ACC112 (cell line): ENCODE data around the gene PBX1.

Experiments
- H2AFZ ChIP-seq: fragments of 200-600 bp; sonication (generic); one replicate; pipeline ENCODE4 v1.6.0; 2017; ENCODE audit warnings: antibody characterized with exemption, low read length; ENCODE audit not compliant: unreplicated experiment
- H3K27ac ChIP-seq: fragments of 200-600 bp; sonication (generic); 2 replicates; pipeline ENCODE4 v1.5.1; 2014; ENCODE audit warnings: low read depth, mild to moderate bottlenecking, antibody characterized with exemption, low read length, moderate library complexity
- H3K27me3 ChIP-seq: fragments of 200-600 bp; sonication (generic); 2 replicates; pipeline ENCODE4 v1.6.1; 2014; ENCODE audit warnings: mild to moderate bottlenecking, antibody characterized with exemption, low read length, moderate library complexity, mixed read lengths; ENCODE audit not compliant: insufficient read depth
- H3K36me3 ChIP-seq: fragments of 200-600 bp; sonication (generic); 2 replicates; pipeline ENCODE4 v1.6.1; 2016; ENCODE audit warnings: mild to moderate bottlenecking, antibody characterized with exemption, low read length, moderate library complexity, mixed read lengths; ENCODE audit not compliant: insufficient read depth
- H3K4me1 ChIP-seq: fragments of 200-600 bp; sonication (generic); one replicate; pipeline ENCODE4 v1.6.1; 2016; ENCODE audit warnings: low read length, mixed read lengths; ENCODE audit not compliant: insufficient read depth, unreplicated experiment, control insufficient read depth
- H3K4me3 ChIP-seq: fragments of 200-600 bp; sonication (generic); 2 replicates; pipeline ENCODE4 v1.5.1; 2014; ENCODE audit warnings: mild to moderate bottlenecking, low read depth, low read length
- H3K79me2 ChIP-seq: fragments of 200-600 bp; sonication (generic); one replicate; pipeline ENCODE4 v1.6.0; 2016; ENCODE audit warnings: low read length; ENCODE audit not compliant: control insufficient read depth, unreplicated experiment, insufficient read depth

Gene PBX1

DNA sequence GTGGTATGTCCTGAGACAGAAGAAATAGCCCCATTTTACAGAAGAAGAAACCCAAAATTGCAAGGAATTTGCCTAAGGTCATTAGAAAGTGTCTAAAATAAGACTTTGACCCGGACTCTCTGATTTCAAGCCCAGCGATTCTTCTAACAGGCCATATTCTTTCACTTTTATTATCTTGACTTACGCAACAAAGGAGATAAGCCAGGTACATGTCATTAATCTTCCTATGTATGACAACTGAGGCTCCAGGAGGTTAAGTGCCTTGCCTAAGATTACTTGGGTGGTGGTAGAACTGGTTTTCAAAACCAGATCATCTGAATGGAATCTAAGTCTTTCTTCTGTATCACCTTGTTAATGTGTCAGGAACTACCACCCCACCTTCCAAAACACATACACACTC, 124.3 kb downstream of the PBX1 start:
- Histone ChIP-seq H3K79me2 (no peaks in the 10 kb centered on the region), H2AFZ (no peak overlapping the region), H3K4me3 (no peak overlapping the region), H3K27ac (no peak overlapping the region), H3K27me3 (no peaks in the 10 kb centered on the region), H3K4me1 (no peaks in the 10 kb centered on the region), H3K36me3 (no peaks in the 10 kb centered on the region)

DNA sequence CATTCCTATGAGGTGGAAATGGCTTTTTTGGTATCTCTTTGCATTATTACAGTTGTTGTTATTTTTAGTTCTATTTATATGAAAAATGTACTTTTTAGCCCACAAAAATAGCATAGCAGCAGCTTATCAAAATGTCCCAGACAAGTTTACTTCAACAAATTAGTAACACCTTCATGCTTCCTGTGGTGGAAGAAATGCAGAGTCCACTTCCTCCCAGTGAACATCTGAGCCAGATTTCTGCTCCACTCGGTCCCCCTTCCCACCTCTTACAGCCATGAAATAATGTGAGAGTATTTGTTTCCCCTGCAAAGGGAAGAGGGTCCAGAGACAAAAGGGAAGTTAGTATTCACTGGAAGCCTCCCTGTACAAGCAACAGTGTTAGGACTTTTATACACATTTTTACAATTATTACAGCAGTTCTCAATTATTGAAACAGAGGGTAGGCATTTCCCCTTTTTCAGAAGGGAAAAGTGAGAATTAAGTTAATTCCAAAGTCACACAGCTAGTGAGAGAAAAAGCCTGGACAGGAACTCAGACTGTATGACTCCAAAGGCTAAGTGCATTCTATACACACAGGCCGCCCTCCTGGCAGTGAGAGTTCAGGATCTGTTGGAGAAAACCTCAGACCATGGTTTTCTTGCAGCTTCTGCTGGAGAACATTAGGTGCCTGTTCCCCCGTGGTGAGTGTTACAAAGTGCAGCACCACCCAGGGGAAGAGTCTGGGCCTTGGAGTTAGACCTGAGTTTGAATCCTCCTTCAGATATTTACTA, 126.5 kb downstream of the PBX1 start:
- Histone ChIP-seq H3K4me1 (no peaks in the 10 kb centered on the region), H3K79me2 (no peaks in the 10 kb centered on the region), H3K27me3 (no peaks in the 10 kb centered on the region), H3K4me3 (no peak overlapping the region), H3K36me3 (no peaks in the 10 kb centered on the region), H2AFZ (no peak overlapping the region), H3K27ac (no peak overlapping the region)

DNA sequence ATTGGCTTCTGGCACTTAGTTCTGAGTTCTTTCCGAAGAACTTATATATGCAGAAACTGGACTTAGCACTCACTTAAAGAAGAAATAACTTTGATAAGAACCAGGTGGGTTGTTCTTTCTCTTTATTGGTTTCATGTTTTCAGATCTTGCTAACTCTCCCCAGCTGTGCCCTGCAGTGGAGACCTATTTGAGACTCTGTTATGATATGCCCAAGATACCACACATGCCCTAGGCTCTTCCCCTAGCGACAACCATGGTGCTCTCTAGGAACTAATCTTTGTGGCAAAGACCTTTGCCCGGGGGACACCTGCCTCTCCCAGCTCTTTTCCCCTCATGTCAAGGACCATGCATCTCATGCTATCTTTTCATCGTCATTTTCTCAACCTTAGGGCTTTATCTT, 128.8 kb downstream of the PBX1 start:
- Histone ChIP-seq H3K4me3 (no peak overlapping the region), H3K36me3 (no peaks in the 10 kb centered on the region), H3K27ac (no peak overlapping the region), H3K4me1 (no peaks in the 10 kb centered on the region), H2AFZ (no peak overlapping the region), H3K27me3 (no peaks in the 10 kb centered on the region), H3K79me2 (no peaks in the 10 kb centered on the region)

DNA sequence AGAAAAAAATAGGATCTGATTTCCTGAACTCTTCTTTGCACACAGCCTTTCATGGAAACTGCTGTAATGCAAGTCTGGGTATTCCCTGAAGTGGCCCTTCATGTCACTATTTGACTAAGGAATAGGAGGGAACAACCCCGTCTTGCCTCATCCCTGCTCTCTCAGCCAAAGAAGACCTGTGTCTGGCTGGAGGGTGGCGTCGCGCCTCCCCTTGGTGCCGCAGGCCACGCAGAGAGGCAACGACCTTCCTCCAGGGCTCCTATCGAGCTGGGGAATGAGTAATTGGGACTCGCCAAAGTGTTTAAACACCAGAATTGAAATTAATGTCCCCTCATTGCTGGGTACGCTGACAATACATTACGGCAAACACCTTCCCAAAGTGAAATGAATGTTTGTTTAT, 129.8 kb downstream of the PBX1 start:
- H3K36me3 ChIP-seq, result no peaks in the 10 kb centered on the region
- H3K27ac ChIP-seq, result no peak overlapping the region
- H3K4me3 ChIP-seq, result no peak overlapping the region
- no peaks in the 10 kb centered on the region for H3K4me1 ChIP-seq
- no peaks in the 10 kb centered on the region for H3K79me2 ChIP-seq
- H2AFZ ChIP-seq, result no peak overlapping the region
- H3K27me3 ChIP-seq, result no peaks in the 10 kb centered on the region

DNA sequence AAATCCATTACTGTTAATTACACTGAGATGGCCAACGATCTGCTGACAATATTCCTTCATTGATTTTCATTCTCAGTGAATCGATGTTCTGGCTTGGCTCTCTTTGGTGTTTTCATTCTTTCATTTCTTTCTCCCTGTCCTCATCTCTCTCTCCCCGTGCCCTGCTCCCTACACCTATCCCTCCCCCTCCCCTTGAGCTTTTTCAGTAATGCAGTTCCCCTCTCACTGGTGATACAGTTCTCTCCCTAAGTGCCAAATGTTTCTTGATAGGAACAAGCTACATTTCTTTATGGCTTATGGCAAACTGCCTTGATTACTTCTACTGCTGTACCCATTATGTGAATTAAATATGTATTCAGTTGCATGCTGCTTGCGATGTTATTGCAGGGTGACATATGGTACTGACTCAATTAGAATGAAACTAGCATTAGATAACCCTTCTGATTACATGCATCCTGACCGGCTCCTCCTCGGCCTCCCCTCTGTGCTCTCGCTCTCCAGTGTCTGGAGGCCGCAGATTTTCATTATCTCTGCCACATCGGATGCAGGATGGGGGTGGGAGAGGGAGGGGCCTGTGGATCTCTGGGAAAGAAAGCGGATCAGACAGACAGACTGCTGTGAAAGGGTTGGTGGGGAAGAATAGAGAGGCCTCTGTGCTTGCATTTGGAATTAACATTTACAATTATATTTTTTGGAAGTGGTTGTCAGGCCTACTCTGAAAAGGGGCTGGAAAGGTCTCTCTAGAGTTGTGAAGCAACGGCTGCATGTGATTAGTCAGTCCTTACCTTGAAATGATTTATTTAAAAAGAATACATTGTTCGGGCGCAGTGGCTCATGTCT, 130.9 kb downstream of the PBX1 start:
- no peak overlapping the region for H2AFZ ChIP-seq
- H3K4me1 ChIP-seq, result no peaks in the 10 kb centered on the region
- no peak overlapping the region for H3K27ac ChIP-seq
- H3K27me3 ChIP-seq, result no peaks in the 10 kb centered on the region
- no peak overlapping the region for H3K4me3 ChIP-seq
- no peaks in the 10 kb centered on the region for H3K36me3 ChIP-seq
- no peaks in the 10 kb centered on the region for H3K79me2 ChIP-seq

DNA sequence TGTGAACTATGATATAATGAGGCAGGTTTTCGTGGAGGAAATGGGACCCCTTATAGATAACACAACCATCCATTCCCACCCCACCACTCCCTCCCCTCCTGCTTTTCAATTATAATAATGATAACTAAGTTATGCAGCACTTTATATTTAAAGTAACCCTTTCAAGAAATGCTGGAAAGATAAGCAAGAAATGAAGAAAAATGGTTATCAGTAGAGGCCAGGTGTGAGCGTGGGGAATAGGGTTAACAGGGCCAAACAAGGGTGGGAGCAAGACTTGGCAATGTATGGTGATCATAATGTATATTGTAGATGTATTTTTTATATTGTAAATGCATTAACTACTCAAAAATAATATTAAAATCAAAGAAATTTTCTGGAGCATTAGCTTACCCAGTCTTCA, 133.4 kb downstream of the PBX1 start:
- H3K27me3 ChIP-seq, result no peaks in the 10 kb centered on the region
- no peak overlapping the region for H3K4me3 ChIP-seq
- H3K4me1 ChIP-seq, result peaks cover 3% of the 10 kb centered on the region
- H3K27ac ChIP-seq, result no peak overlapping the region
- H3K36me3 ChIP-seq, result no peaks in the 10 kb centered on the region
- H3K79me2 ChIP-seq, result no peaks in the 10 kb centered on the region
- no peak overlapping the region for H2AFZ ChIP-seq

DNA sequence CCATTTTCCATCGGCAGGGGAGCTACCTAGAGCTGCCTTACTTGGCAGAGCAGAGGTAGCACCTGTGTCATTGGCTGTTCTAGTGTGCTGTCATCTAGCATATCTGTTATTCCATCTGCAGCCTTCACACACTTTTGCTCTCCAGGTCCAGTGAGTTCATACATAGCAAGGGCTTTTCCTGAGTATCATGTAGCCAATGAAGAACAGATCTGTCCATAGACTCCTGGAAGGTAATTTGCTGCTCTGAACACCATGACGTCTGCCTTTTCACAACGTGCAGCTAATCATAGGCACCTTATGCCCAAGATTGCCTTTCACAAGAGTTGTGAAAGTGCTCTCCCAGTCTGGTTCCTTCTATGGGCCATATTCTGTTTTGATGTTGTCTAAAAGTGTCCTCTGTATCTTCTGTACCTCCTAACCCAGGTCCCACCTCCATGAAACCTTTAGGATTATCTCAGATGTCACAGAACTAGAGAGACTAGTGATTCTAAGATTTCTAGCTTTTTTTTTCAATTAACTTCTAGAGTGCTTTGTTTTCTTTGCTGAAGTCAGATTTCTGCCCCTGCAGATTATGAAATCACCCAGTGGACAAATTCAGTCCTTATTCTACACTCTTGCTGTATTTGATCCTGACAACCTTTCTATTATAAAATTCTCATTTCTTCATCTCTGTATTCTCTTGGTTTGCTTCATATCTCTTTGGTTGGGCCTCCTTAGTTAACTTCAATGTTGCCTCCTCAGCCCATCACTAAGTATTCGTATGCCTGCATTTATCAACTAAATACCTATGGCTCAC, 134.8 kb downstream of the PBX1 start:
- no peak overlapping the region for H3K4me3 ChIP-seq
- H2AFZ ChIP-seq, result no peak overlapping the region
- no peaks in the 10 kb centered on the region for H3K27me3 ChIP-seq
- no peaks in the 10 kb centered on the region for H3K36me3 ChIP-seq
- H3K4me1 ChIP-seq, result peaks cover 3% of the 10 kb centered on the region
- H3K79me2 ChIP-seq, result no peaks in the 10 kb centered on the region
- no peak overlapping the region for H3K27ac ChIP-seq

DNA sequence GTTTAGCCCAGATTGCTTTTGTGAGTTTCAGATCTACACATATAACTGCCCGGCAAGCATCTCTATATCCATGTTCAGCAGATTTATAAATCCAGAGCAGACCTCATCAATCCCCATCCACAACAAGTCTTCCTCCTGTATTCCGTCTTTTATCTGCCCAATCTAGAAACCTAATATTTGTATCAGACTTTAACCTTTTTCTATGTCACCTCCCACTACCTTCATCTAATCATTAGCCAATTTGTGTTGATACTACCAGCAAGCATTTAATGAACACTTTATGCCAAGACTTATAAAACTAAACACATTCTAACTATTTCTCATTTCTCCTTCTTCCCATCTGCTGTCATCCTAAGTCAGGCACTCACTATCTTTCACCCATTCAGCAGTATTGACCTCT, 135.5 kb downstream of the PBX1 start:
- peaks cover 3% of the 10 kb centered on the region for H3K4me1 ChIP-seq
- no peak overlapping the region for H2AFZ ChIP-seq
- no peak overlapping the region for H3K4me3 ChIP-seq
- H3K79me2 ChIP-seq, result no peaks in the 10 kb centered on the region
- H3K27me3 ChIP-seq, result no peaks in the 10 kb centered on the region
- H3K36me3 ChIP-seq, result no peaks in the 10 kb centered on the region
- H3K27ac ChIP-seq, result no peak overlapping the region

DNA sequence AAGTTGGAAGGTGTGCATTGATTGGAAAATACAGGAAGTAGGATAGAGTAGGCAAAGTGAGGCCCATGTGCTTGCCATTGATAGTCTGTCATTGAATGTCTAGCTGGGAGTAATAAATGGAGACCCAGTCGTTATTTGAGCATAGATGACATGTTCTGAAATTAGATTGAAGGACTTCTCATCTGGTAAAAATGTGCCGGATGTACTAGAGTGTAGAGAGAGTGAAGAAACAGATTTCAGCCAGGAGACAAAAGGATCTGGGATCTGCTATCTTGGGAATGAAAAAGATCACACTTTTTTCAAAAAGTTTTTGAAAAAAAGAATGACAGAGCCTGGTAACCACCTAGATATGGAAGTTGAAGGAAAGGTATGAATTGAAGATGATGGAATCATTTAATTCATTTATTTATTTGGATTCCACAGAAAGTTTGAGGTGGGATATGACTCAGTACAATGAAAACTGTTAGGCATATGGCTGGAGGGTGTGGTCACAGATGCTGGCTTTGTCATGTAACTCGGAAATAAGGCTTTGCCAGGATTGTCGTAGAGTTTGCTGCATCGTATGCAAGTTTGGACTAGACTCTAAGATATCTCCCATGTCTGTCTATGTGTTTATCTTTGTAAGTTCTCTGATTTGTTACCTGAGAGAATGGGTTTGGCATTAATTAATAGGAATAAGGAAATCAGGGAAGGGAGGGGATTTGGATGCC, 137.1 kb downstream of the PBX1 start:
- no peak overlapping the region for H2AFZ ChIP-seq
- H3K4me3 ChIP-seq, result no peak overlapping the region
- H3K27ac ChIP-seq, result no peak overlapping the region

DNA sequence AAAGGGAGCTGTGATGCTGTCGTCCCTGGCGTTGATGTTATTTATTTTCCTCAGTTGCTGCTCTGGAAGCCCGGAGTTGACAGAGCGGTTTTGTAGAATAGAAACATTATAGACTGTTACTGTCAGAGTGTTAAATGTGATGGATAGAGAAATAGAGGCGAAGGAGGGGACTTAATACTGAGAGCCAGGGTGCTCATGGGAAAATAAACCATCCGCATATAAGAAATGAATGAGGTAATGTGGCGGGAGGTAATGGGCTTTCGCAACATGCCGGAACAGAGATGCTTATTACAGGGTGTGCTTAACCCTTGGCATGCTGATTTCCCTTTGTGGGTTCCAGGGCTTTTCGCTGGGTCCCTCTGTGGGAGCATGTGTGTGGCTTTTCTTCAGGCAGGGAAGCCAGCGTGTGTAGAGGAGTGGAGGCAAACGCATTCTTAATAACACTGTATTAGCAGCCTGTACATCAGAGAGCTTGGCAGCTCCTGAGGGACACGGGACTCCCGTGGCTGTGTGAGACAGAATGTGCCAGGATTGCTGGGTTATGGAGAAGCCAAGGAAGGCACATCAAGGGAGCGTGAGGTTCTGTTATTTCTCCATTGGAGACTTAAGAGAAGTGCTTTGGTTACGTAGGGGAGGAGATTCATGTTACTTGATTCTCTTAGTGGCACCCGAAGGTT, 141.0 kb downstream of the PBX1 start:
- no peak overlapping the region for H3K27ac ChIP-seq
- peaks cover 3% of the 10 kb centered on the region for H3K4me1 ChIP-seq
- no peak overlapping the region for H2AFZ ChIP-seq
- no peaks in the 10 kb centered on the region for H3K79me2 ChIP-seq
- no peaks in the 10 kb centered on the region for H3K36me3 ChIP-seq
- no peaks in the 10 kb centered on the region for H3K27me3 ChIP-seq
- H3K4me3 ChIP-seq, result no peak overlapping the region

More for the DNA sequence above, 137.1 kb downstream of the PBX1 start:
- Histone ChIP-seq H3K27me3 (no peaks in the 10 kb centered on the region), H3K79me2 (no peaks in the 10 kb centered on the region), H3K36me3 (no peaks in the 10 kb centered on the region), H3K4me1 (peaks cover 3% of the 10 kb centered on the region)
